Activated CD8-positive, alpha-beta T cell treated with anti-CD3 and anti-CD28 coated beads, Interleukin-2, amount 10 ng/mL, durations not matched to agents 7 days and 5 days (primary cell): ENCODE data around the gene ITPR1. TPM values are rescaled to one million over a fixed set of nuclear protein-coding genes. Genes with fewer than 3 reads are reported as not detected.

Source experiments
- ATAC-seq: fragments of 150-1000 bp; cut with Tn5 transposase; one replicate; pipeline ENCODE4 v1.10.0; 2021; ENCODE audit warnings: moderate library complexity
- CTCF ChIA-PET: fragments of 350-600 bp; sonication (Branson Sonifier 250); formaldehyde crosslinking; loops from one replicate; lab custom pipeline; 2021; ENCODE audit warnings: antibody characterized with exemption; lab: Charles Lee
- POLR2A ChIA-PET: fragments of 350-600 bp; sonication (Branson Sonifier 250); formaldehyde crosslinking; loops from one replicate; lab custom pipeline; 2021; ENCODE audit warnings: antibody characterized with exemption; lab: Charles Lee
- DNase-seq: peaks from one replicate; pipeline ENCODE4 v3.0.0-alpha.2; 2020
- H3K27ac Mint-ChIP-seq: one replicate; pipeline ENCODE4 v1.8.0; 2021; ENCODE audit warnings: mild to moderate bottlenecking, mixed read lengths
- H3K27me3 Mint-ChIP-seq: one replicate; pipeline ENCODE4 v1.8.0; 2021; ENCODE audit warnings: low read depth, mixed read lengths
- H3K36me3 Mint-ChIP-seq: one replicate; pipeline ENCODE4 v1.8.0; 2021; ENCODE audit warnings: low read depth, mixed read lengths
- H3K4me1 Mint-ChIP-seq: one replicate; pipeline ENCODE4 v1.8.0; 2021; ENCODE audit warnings: low read depth, mixed read lengths
- H3K4me3 Mint-ChIP-seq: one replicate; pipeline ENCODE4 v1.8.0; 2021; ENCODE audit warnings: mild to moderate bottlenecking, mixed read lengths
- H3K9me3 Mint-ChIP-seq: one replicate; pipeline ENCODE4 v1.8.0; 2022; ENCODE audit warnings: mixed read lengths; ENCODE audit not compliant: insufficient read depth
- total RNA-seq, 2 experiments: library from RNA; stranded (reverse); gene quantifications; one replicate each; pipeline ENCODE4 v1.2.3, GENCODE V29; 2021

ITPR1 gene
- total RNA-seq, 2 experiments from 2014 or later, result 53.8 to 57.3 TPM

DNA sequence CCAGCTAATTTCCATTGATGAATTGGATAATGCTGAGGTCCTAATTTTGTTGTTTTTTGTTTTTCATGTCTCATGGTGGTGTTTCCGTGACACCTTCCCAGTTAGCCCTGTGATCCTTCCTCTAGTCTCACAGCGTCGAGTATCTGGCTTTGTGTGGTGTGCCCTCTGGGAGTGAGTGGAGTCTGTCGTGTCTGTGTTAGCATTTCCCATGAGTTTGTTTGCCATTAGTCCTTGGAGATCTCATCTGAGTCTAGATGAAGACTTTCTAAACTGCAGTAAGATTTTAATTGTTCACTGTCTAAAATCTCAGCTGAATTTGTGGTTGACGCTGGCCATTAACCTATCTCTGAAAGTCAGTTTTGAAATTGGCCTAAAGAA is 224.2 kb downstream of the ITPR1 start:
- H3K4me1 Mint-ChIP-seq, result peaks cover 26% of the 10 kb centered on the region
- H3K27ac Mint-ChIP-seq, result no peak overlapping the region
- H3K27me3 Mint-ChIP-seq, result no peaks in the 10 kb centered on the region
- DNase-seq, result no peak
- ChIA-PET CTCF (interaction anchor here (1.3 to 10.5 kb wide), 3 partner anchors 8 to 265 kb away, joined by 3 to 258 read pairs (median 3); partner anchors contain the start of gene BHLHE40), POLR2A (interaction anchor here (0.7 to 1.1 kb wide), 2 partner anchors 118 to 260 kb away, joined by 3 to 4 read pairs; no protein-coding TSS in a partner anchor)
- no peak for ATAC-seq
- H3K9me3 Mint-ChIP-seq, result no peaks in the 10 kb centered on the region
- H3K4me3 Mint-ChIP-seq, result no peak overlapping the region
- peaks cover 32% of the 10 kb centered on the region for H3K36me3 Mint-ChIP-seq

DNA sequence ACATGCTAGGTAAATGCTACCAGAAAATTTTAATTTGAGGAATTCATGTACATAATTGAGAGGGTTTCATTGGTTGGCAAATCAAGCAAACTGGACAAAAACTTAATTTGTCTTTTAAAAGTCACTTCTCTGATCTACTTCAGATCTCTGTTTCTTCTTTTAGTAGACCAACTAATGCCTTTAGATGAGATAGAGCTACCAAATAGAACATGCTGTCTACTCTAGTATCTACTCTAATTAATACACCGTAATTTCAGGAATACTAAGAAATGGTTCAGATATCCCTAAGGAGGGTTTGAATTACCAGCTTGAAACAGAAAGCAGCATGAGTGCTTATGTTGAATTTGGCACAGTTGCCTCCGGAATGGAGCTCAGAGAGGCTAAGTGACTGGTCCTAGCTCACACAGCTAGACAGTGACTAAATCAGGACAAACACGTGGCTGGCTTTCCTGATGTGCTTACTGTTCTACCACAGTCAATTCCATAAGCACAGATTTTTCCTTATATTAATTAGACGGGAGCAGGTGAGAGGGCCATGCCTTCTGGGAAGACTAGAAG is 225.1 kb downstream of the ITPR1 start:
- POLR2A ChIA-PET, result no interaction called here
- ATAC-seq, result no peak

DNA sequence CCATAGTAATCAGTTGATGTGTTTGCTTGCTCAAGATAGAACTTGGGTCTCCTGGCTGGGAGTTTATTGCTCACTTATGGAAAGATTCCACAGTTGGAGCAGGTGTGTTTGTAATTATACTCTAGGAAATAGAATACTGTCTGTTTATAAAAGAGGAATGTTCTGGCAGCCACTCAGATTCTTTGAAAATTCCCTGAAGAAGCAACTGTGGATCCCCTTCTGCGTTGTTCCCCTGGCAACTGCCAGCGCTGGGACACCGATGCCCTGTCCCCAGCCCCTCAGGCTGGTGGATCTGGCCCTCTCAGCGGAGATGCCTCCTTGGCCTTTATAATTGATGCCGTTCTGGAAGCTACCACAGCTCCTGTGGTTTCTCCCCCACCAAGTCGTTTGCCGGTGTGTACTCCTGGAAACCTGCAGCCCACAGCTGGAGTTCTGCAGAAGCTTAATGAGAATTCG is 225.9 kb downstream of the ITPR1 start:
- Mint-ChIP-seq H3K36me3 (peaks cover 32% of the 10 kb centered on the region), H3K4me3 (no peak overlapping the region), H3K4me1 (peaks cover 40% of the 10 kb centered on the region), H3K9me3 (no peaks in the 10 kb centered on the region), H3K27me3 (no peaks in the 10 kb centered on the region), H3K27ac (no peak overlapping the region)
- POLR2A ChIA-PET, result no interaction called here
- CTCF ChIA-PET, result interaction anchor here (1.6 to 10.5 kb wide), 3 partner anchors 7 to 338 kb away, joined by 5 to 258 read pairs (median 40); partner anchors contain the start of gene BHLHE40
- no peak for DNase-seq
- no peak for ATAC-seq

More for the DNA sequence above, 225.1 kb downstream of the ITPR1 start:
- no peaks in the 10 kb centered on the region for H3K9me3 Mint-ChIP-seq
- CTCF ChIA-PET, result interaction anchor here (1.5 to 10.5 kb wide), 3 partner anchors 7 to 339 kb away, joined by 3 to 258 read pairs (median 5); partner anchors contain the start of gene BHLHE40
- no peak for DNase-seq
- H3K27ac Mint-ChIP-seq, result no peak overlapping the region
- no peaks in the 10 kb centered on the region for H3K27me3 Mint-ChIP-seq
- peaks cover 33% of the 10 kb centered on the region for H3K4me1 Mint-ChIP-seq
- no peak overlapping the region for H3K4me3 Mint-ChIP-seq
- H3K36me3 Mint-ChIP-seq, result peaks cover 31% of the 10 kb centered on the region

DNA sequence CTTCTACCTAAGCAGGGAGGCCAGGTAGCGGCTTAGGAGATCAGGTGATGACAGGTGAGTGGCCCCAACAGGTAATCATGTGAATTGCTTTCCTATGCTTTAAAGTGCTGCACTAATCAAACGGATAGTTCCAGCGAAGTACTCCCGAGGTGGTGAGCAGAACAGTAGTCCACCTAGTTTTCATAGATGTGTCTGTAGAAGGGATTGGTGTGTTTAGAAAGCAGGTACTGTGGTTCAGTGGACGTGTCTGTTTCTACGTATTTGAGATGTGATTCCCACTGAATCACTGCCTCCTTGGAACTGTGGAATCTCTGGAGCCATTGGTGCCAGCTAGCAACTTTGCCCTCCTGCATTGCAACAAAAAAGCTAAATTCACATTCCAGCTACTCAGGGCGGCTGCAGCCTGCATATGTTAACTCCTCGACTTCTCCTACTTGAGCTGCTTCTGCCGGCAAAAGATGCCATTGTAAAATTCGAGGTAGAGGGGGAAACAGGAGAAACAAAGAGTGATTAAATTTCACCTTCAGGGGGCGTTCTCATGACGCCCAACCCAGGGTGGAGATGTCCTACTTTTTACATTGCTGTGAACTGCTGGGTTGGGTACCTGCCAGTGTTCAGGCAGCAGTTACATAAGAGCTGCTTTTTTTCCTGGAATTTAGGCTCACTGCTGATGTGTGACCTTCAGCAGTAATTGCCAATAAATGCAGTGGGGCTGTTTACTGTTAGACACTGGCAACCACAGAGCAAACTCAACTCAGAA is 227.3 kb downstream of the ITPR1 start:
- H3K27me3 Mint-ChIP-seq, result no peaks in the 10 kb centered on the region
- no peak for DNase-seq
- POLR2A ChIA-PET, result interaction anchor here (1.0 to 2.2 kb wide), 2 partner anchors 258 to 263 kb away, joined by 6 to 35 read pairs; partner anchors contain the start of gene BHLHE40
- ATAC-seq, result no peak
- CTCF ChIA-PET, result interaction anchor here (0.5 to 2.5 kb wide), 32 partner anchors 9 to 367 kb away, joined by 3 to 40 read pairs (median 5); partner anchors contain the start of gene BHLHE40
- peaks cover 55% of the 10 kb centered on the region for H3K4me1 Mint-ChIP-seq
- H3K4me3 Mint-ChIP-seq, result no peak overlapping the region
- H3K9me3 Mint-ChIP-seq, result no peaks in the 10 kb centered on the region
- peaks cover 34% of the 10 kb centered on the region for H3K36me3 Mint-ChIP-seq
- peak overlapping the region; percentile 50 for H3K27ac Mint-ChIP-seq

DNA sequence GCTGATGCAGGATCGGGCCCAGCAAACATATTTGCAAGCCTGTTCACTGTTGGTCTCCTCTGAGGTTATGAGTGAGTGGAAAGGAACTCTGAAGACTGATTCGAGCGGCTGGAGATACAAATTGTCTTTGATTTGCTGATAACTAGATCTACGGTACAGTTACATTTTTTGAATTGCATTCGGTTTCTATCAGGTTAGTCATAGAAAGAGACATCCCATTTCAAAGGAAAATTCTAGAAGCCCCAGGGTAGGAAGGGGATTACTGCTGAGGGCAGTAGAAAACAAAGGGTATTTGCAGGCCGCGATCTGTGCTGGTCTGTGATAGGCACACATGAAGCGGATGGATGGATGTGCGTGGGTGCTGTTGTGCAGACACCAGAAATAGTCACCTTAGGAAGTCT is 228.4 kb downstream of the ITPR1 start:
- ChIA-PET POLR2A (interaction anchor here (1.0 to 2.2 kb wide), 2 partner anchors 257 to 262 kb away, joined by 6 to 35 read pairs; partner anchors contain the start of gene BHLHE40), CTCF (interaction anchor here (0.7 to 2.5 kb wide), 30 partner anchors 10 to 366 kb away, joined by 3 to 40 read pairs (median 5); partner anchors contain the start of gene BHLHE40)
- no peaks in the 10 kb centered on the region for H3K27me3 Mint-ChIP-seq
- H3K9me3 Mint-ChIP-seq, result no peaks in the 10 kb centered on the region
- H3K4me3 Mint-ChIP-seq, result no peak overlapping the region
- H3K36me3 Mint-ChIP-seq, result peaks cover 40% of the 10 kb centered on the region
- DNase-seq (no peak), ATAC-seq (peak; percentile 12)
- peak overlapping the region; percentile 41 for H3K27ac Mint-ChIP-seq
- H3K4me1 Mint-ChIP-seq, result peaks cover 60% of the 10 kb centered on the region

DNA sequence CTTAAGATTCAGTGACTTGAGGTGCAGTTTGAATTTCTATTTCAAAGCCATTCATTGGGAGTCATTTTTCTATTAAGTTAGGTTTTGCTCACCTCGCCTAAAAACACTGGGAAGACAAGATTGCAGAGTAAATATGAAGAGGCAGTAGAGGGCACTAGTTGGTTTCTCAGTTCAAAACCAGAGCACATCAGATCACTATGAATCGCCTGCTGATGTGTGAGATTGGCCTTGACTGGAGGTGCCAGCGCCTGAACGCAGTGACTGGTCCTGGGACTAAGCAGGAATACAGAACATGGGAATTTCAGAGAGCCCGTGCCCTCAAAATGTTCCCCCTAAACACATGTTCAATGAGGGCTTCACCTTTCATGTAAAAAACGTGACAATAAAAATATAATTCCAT is 229.0 kb downstream of the ITPR1 start:
- no peak overlapping the region for H3K4me3 Mint-ChIP-seq
- H3K36me3 Mint-ChIP-seq, result peaks cover 46% of the 10 kb centered on the region
- ATAC-seq (peak; percentile 85), DNase-seq (peak; percentile 61)
- POLR2A ChIA-PET, result interaction anchor here (0.6 to 1.6 kb wide), 3 partner anchors 41 to 257 kb away, joined by 3 to 9 read pairs (median 3); partner anchors contain the start of gene BHLHE40
- H3K27ac Mint-ChIP-seq, result peak overlapping the region; percentile 66
- no peaks in the 10 kb centered on the region for H3K27me3 Mint-ChIP-seq
- H3K4me1 Mint-ChIP-seq, result peaks cover 62% of the 10 kb centered on the region
- H3K9me3 Mint-ChIP-seq, result no peaks in the 10 kb centered on the region
- CTCF ChIA-PET, result interaction anchor here (1.0 to 2.1 kb wide), 9 partner anchors 8 to 337 kb away, joined by 3 to 19 read pairs (median 5); no protein-coding TSS in a partner anchor

DNA sequence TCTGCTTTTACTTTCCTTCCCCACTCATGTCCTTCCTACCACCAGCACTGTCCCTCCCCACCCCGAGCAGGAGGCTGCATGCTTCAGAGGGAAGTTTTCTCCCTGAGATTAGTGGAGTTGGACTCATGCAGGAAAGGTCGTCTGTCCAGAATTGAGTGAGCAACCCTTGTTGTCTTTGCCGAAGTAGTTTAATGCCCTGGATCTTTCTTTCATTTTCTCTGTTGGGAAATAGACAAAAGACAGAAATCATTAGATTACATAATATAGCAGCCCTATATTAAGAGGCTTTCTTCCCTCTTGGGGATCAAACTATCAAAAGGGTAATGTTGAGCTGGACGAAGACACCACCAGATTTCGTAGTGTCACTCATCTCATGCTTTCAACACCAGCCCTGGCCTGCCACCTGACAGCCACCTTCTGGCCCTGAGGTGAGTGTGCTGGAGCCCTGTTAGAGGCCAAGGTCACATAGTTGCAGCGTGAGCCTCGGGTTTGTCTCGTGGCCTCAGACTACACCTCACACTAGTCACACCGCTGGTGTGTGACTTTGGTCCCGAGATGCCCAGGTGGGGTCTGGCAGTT is 231.0 kb downstream of the ITPR1 start:
- Mint-ChIP-seq H3K27ac (peak overlapping the region; percentile 54), H3K27me3 (no peaks in the 10 kb centered on the region)

DNA sequence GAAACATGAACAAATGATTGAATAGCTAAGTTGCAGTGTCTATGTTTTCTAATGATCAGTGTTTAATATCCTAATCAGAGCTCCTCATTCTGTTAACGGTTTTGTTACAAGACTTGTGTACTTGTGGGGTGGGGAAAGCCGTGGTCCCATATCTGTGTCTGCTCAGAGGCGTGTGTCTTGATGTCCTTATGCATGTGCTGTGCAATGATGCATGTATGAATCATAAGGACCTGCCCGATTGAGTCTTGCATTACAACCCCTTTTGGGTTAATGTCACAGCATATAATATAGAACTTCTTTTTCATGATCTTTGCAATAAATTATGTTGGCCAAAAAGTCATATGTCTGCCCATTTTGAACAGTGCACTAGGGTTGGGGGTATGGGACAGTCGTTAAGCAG is 233.4 kb downstream of the ITPR1 start:
- Mint-ChIP-seq H3K4me3 (no peak overlapping the region), H3K4me1 (peaks cover 58% of the 10 kb centered on the region), H3K27ac (no peak overlapping the region), H3K36me3 (peaks cover 60% of the 10 kb centered on the region), H3K9me3 (no peaks in the 10 kb centered on the region), H3K27me3 (no peaks in the 10 kb centered on the region)
- DNase-seq (no peak), ATAC-seq (no peak)
- POLR2A ChIA-PET, result interaction anchor here (0.6 to 1.8 kb wide), 2 partner anchors 9 to 254 kb away, joined by 4 to 5 read pairs; no protein-coding TSS in a partner anchor
- CTCF ChIA-PET, result interaction anchor here (0.6 to 2.7 kb wide), 5 partner anchors 15 to 405 kb away, joined by 3 to 18 read pairs (median 3); no protein-coding TSS in a partner anchor

More for the DNA sequence above, 231.0 kb downstream of the ITPR1 start:
- Mint-ChIP-seq H3K4me1 (peaks cover 68% of the 10 kb centered on the region), H3K36me3 (peaks cover 55% of the 10 kb centered on the region), H3K9me3 (no peaks in the 10 kb centered on the region), H3K4me3 (no peak overlapping the region)
- ATAC-seq (no peak), DNase-seq (no peak)
- ChIA-PET POLR2A (no interaction called here), CTCF (interaction anchor here (1.4 to 2.1 kb wide), 5 partner anchors 10 to 252 kb away, joined by 3 to 19 read pairs (median 5); no protein-coding TSS in a partner anchor)

DNA sequence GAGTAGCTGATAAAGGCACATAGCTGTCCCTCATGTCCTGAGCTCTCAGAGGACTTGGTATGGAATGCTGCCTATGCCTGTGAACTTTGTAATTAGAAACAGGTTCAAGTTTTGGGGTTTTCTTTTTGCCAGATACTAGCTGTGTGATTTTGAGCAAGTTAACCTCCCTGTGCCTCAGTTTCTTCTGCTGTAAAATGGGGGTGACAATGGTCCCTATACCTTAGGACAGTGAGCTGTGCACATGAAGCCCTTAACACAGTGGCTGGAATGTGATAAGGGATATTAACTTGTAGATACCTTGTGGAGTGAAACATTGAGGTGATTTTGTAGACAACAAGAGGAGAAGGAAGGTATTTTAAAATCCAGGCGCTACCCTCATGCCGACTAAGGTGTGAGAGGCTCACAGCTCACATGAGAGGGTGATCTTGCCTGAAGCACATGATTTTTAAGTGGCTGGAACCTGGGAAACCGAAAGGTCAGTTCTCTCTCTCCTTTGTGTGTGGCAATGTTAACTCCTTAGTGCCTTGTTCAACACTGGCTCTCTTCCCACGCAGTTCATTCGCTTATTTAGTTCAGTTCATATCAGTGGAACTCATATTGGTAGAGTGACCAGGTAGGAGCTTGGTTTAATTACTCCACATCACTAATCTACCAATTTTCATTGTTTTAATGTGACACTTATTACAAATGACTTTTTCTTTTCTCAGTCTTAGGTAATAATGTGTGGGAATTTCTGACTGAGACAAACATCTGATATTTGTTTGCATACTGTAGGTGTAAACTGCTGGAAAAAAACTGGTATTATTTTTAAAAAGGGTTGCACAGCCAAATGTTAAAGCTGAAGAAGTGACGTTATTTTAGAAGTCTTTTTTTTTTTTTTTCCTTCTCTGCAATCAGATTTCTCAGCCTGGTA is 236.2 kb downstream of the ITPR1 start:
- ChIA-PET POLR2A (no interaction called here), CTCF (interaction anchor here (1.2 to 1.4 kb wide), 2 partner anchors 18 to 329 kb away, joined by 5 to 6 read pairs; no protein-coding TSS in a partner anchor)
- H3K27ac Mint-ChIP-seq, result no peak overlapping the region
- H3K27me3 Mint-ChIP-seq, result no peaks in the 10 kb centered on the region
- no peak for DNase-seq
- H3K9me3 Mint-ChIP-seq, result no peaks in the 10 kb centered on the region
- peaks cover 75% of the 10 kb centered on the region for H3K36me3 Mint-ChIP-seq
- H3K4me3 Mint-ChIP-seq, result no peak overlapping the region
- no peak for ATAC-seq
- H3K4me1 Mint-ChIP-seq, result peaks cover 54% of the 10 kb centered on the region

DNA sequence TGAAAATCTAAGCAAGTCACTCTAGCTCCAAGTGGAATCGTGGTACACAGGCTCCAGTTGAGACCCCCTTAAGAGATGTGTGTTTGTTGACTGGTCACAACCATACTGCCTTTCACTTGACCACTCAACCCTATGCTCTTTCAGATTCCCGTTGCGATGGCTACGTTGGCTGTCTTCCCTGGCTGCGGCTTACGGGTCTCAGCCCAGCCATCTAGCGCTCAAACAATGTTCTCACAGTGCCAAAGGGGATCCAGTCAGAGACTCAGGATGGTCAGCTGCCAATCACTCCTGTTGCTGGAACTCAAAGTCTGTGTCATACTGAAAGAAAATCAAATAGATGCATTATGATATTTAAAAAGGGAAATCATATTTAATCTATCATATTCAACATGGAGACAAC is 237.6 kb downstream of the ITPR1 start:
- no peak overlapping the region for H3K27ac Mint-ChIP-seq
- H3K4me1 Mint-ChIP-seq, result peaks cover 54% of the 10 kb centered on the region
- H3K27me3 Mint-ChIP-seq, result no peaks in the 10 kb centered on the region
- no peak for DNase-seq
- CTCF ChIA-PET, result no interaction called here
- POLR2A ChIA-PET, result no interaction called here
- no peak overlapping the region for H3K4me3 Mint-ChIP-seq
- H3K9me3 Mint-ChIP-seq, result no peaks in the 10 kb centered on the region
- ATAC-seq, result no peak
- H3K36me3 Mint-ChIP-seq, result peaks cover 76% of the 10 kb centered on the region
